GM23338 (cell line): Measurements from ENCODE around the gene RHOD. TPM values are rescaled to one million over a fixed set of nuclear protein-coding genes. Genes with fewer than 3 reads are reported as not detected.

Experiments used
- ATAC-seq: fragments of 200-7000 bp; cut with Tn5 transposase; 3 replicates; pipeline ENCODE4 v1.9.1; 2020
- DNase-seq: peaks from one replicate; pipeline ENCODE4 v3.0.0-alpha.2; 2015; ENCODE audit warnings: low spot score
- H2AFZ ChIP-seq: fragments of 200-600 bp; sonication (generic); 2 replicates; pipeline ENCODE4 v1.8.0; 2016; ENCODE audit warnings: antibody characterized with exemption, mild to moderate bottlenecking, moderate library complexity
- H3F3A ChIP-seq: fragments of 200-600 bp; sonication (generic); replicated peaks from 2 replicates; pipeline ENCODE4 v1.8.0; 2017; ENCODE audit warnings: antibody characterized with exemption, mixed run types, low read depth
- H3K27ac ChIP-seq: fragments of 200-600 bp; sonication (generic); 2 replicates; pipeline ENCODE4 v1.6.1; 2016; ENCODE audit warnings: low read depth
- H3K27me3 ChIP-seq: fragments of 200-600 bp; sonication (generic); 2 replicates; pipeline ENCODE4 v1.8.0; 2016; ENCODE audit warnings: mild to moderate bottlenecking, mixed run types, moderate library complexity; ENCODE audit not compliant: insufficient read depth
- H3K36me3 ChIP-seq: fragments of 200-600 bp; sonication (generic); 2 replicates; pipeline ENCODE4 v1.8.0; 2016; ENCODE audit warnings: mild to moderate bottlenecking; ENCODE audit not compliant: insufficient read depth
- H3K4me1 ChIP-seq: fragments of 200-600 bp; sonication (generic); 2 replicates; pipeline ENCODE4 v1.8.0; 2016; ENCODE audit warnings: mild to moderate bottlenecking, moderate library complexity; ENCODE audit not compliant: insufficient read depth
- H3K4me2 ChIP-seq: fragments of 200-600 bp; sonication (generic); 2 replicates; pipeline ENCODE4 v1.7.1; 2017; ENCODE audit warnings: mixed run types
- H3K4me3 ChIP-seq: fragments of 200-600 bp; sonication (generic); 2 replicates; pipeline ENCODE4 v1.6.1; 2016; ENCODE audit warnings: mixed run types
- H3K79me2 ChIP-seq: fragments of 200-600 bp; sonication (generic); replicated peaks from 2 replicates; pipeline ENCODE4 v1.8.0; 2017; ENCODE audit warnings: mild to moderate bottlenecking; ENCODE audit not compliant: insufficient read depth
- H3K9me2 ChIP-seq: fragments of 200-600 bp; sonication (generic); 2 replicates; pipeline ENCODE4 v1.8.0; 2017; ENCODE audit not compliant: insufficient read depth
- H4K20me1 ChIP-seq: fragments of 200-600 bp; sonication (generic); replicated peaks from 2 replicates; pipeline ENCODE4 v1.8.0; 2017; ENCODE audit warnings: mild to moderate bottlenecking; ENCODE audit not compliant: insufficient read depth
- H3K27ac Mint-ChIP-seq: 2 replicates; pipeline ENCODE4 v1.8.0; 2020; ENCODE audit warnings: inconsistent platforms, mild to moderate bottlenecking, moderate library complexity, mixed read lengths
- H3K27me3 Mint-ChIP-seq: 3 replicates; pipeline ENCODE4 v1.8.0; 2022; ENCODE audit warnings: low read depth, mild to moderate bottlenecking, moderate library complexity, mixed read lengths, inconsistent platforms; ENCODE audit not compliant: insufficient read depth, poor library complexity
- H3K36me3 Mint-ChIP-seq: 3 replicates; pipeline ENCODE4 v1.8.0; 2021; ENCODE audit warnings: low read depth, mild to moderate bottlenecking, inconsistent platforms, moderate library complexity, mixed read lengths
- H3K4me1 Mint-ChIP-seq: 3 replicates; pipeline ENCODE4 v1.8.0; 2020; ENCODE audit warnings: mild to moderate bottlenecking, inconsistent platforms, mixed read lengths
- H3K4me3 Mint-ChIP-seq: 3 replicates; pipeline ENCODE4 v1.8.0; 2021; ENCODE audit warnings: moderate library complexity, mild to moderate bottlenecking, inconsistent platforms, mixed read lengths
- H3K9me3 Mint-ChIP-seq: 3 replicates; pipeline ENCODE4 v1.8.0; 2020; ENCODE audit warnings: moderate library complexity, mild to moderate bottlenecking, inconsistent platforms, mixed read lengths
- CREB1 ChIP-seq: fragments of 250-450 bp; sonication (Bioruptor Pico); IDR thresholded peaks from 2 replicates; pipeline ENCODE4 v1.5.0; 2020; ENCODE audit warnings: low read depth, mild to moderate bottlenecking, moderate library complexity
- ETS1 ChIP-seq: IDR thresholded peaks from 2 replicates; pipeline ENCODE4 v1.6.1; 2016; ENCODE audit warnings: antibody characterized with exemption
- EZH2 ChIP-seq: fragments of 200-600 bp; sonication (generic); IDR thresholded peaks from one replicate; pipeline ENCODE4 v1.8.0; 2017; ENCODE audit warnings: antibody characterized with exemption, mild to moderate bottlenecking, low read depth; ENCODE audit not compliant: unreplicated experiment
- EZH2phosphoT487 ChIP-seq: fragments of 200-600 bp; sonication (generic); IDR thresholded peaks from one replicate; pipeline ENCODE4 v1.8.1; 2018; ENCODE audit warnings: antibody characterized with exemption; ENCODE audit not compliant: unreplicated experiment
- JUNB ChIP-seq: IDR thresholded peaks from one replicate; pipeline ENCODE4 v1.6.1; 2016; ENCODE audit warnings: antibody characterized with exemption; ENCODE audit not compliant: unreplicated experiment
- NANOG ChIP-seq: IDR thresholded peaks from 2 replicates; pipeline ENCODE4 v1.6.1; 2016; ENCODE audit warnings: antibody characterized with exemption, borderline replicate concordance
- POLR2AphosphoS5 ChIP-seq: IDR thresholded peaks from 2 replicates; pipeline ENCODE4 v1.6.1; 2016; ENCODE audit warnings: antibody characterized with exemption, low read depth
- REST ChIP-seq: IDR thresholded peaks from one replicate; pipeline ENCODE4 v1.6.1; 2018; ENCODE audit warnings: antibody characterized with exemption; ENCODE audit not compliant: unreplicated experiment
- STAT1 ChIP-seq: IDR thresholded peaks from one replicate; pipeline ENCODE4 v1.6.1; 2016; ENCODE audit warnings: antibody characterized with exemption; ENCODE audit not compliant: unreplicated experiment
- ZNF114 ChIP-seq: fragments of 250-450 bp; sonication (Bioruptor Pico); IDR thresholded peaks from 2 replicates; pipeline ENCODE4 v1.5.0; 2020; ENCODE audit warnings: mild to moderate bottlenecking, moderate library complexity
- ZNF331 ChIP-seq: fragments of 250-450 bp; sonication (Bioruptor Pico); IDR thresholded peaks from 2 replicates; pipeline ENCODE4 v1.5.0; 2020; ENCODE audit warnings: low read depth, mild to moderate bottlenecking, moderate library complexity
- polyA plus RNA-seq: library from polyadenylated mRNA; unstranded; fragments of >200 nt; fragmentation: Nextera tagmentation; extraction: Ambion mirVana; gene quantifications from 2 replicates; pipeline ENCODE4 v1.2.1, GENCODE V29; 2016
- total RNA-seq: library from RNA; depleted of rRNA; stranded (reverse); fragments of >200 nt; shearing (Covaris generic); gene quantifications from 2 replicates; pipeline ENCODE4 v1.2.3, GENCODE V29; 2014
- TF ChIP-seq, protein P1 (sequence below), 2 experiments: fragments of 200-600 bp in 1 of 2; sonication (generic) in 1 of 2; conservative IDR thresholded peaks; 2 replicates each; pipeline versions ENCODE4 v1.5.1 to v1.6.1; 2016 to 2017; ENCODE audit warnings: antibody characterized with exemption in 2 of 2, low read depth in 2 of 2, mild to moderate bottlenecking in 2 of 2, moderate library complexity in 1 of 2
- TF ChIP-seq, protein P2 (sequence below): fragments of 250-450 bp; sonication (Bioruptor Pico); IDR thresholded peaks from 2 replicates; pipeline ENCODE4 v1.5.0; 2020; ENCODE audit warnings: mild to moderate bottlenecking, moderate library complexity

RHOD gene
- total and polyA plus RNA-seq, 2 experiments from 2014 or later: 13.8 to 16.2 TPM

DNA sequence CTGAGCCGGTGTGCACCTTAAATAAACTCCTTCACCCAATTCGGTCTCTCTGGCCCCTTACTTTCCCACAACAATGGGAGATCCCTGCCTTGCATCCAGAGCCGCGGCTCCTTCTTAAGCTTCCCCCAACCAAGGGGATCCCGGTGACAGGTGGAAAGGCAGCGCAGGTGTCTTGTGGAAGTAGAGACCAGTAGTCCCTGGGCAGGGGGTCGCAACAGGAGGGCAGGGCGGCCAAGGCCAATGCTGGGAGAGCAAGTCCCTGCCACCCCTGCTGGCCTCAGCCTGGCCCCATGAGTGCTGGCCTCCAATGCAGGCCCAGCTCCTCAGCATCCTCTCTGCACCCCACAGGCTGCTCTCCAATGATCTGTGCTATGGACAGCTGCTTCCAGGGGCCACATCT, 41.6 kb upstream of the RHOD start:
- peaks cover 11% of the 10 kb centered on the region for H3K27me3 Mint-ChIP-seq
- no peaks in the 10 kb centered on the region for H3K79me2 ChIP-seq

More for the DNA sequence above, 41.6 kb upstream of the RHOD start:
- Mint-ChIP-seq H3K9me3 (peaks cover 3% of the 10 kb centered on the region; the same call in 1 of the 3 replicates), H3K27ac (no peak overlapping the region), H3K36me3 (peaks cover 6% of the 10 kb centered on the region; the same call in 2 of the 3 replicates), H3K4me1 (peaks cover 10% of the 10 kb centered on the region), H3K4me3 (no peak overlapping the region)
- H2AFZ ChIP-seq: no peak overlapping the region; the same call in 1 of the 2 replicates
- no peak for DNase-seq
- no peaks in the 10 kb centered on the region for H3K27me3 ChIP-seq
- H3K27ac ChIP-seq: no peak overlapping the region
- no peaks in the 10 kb centered on the region for H3K4me1 ChIP-seq
- H3F3A ChIP-seq: no peaks in the 10 kb centered on the region
- H3K4me3 ChIP-seq: no peak overlapping the region
- H3K4me2 ChIP-seq: no peak overlapping the region
- no peaks in the 10 kb centered on the region for H3K9me2 ChIP-seq
- no peaks in the 10 kb centered on the region for H4K20me1 ChIP-seq
- TF ChIP-seq ZNF114 (CRISPR knock-in tag) (no peak), EZH2 (no peak), ZNF331 (CRISPR knock-in tag) (no peak), CREB1 (CRISPR knock-in tag) (no peak), STAT1 (no peak), NANOG (no peak), EZH2phosphoT487 (no peak), REST (no peak), ETS1 (no peak), POLR2AphosphoS5 (no peak), JUNB (no peak)
- TF ChIP-seq, protein P1, sequence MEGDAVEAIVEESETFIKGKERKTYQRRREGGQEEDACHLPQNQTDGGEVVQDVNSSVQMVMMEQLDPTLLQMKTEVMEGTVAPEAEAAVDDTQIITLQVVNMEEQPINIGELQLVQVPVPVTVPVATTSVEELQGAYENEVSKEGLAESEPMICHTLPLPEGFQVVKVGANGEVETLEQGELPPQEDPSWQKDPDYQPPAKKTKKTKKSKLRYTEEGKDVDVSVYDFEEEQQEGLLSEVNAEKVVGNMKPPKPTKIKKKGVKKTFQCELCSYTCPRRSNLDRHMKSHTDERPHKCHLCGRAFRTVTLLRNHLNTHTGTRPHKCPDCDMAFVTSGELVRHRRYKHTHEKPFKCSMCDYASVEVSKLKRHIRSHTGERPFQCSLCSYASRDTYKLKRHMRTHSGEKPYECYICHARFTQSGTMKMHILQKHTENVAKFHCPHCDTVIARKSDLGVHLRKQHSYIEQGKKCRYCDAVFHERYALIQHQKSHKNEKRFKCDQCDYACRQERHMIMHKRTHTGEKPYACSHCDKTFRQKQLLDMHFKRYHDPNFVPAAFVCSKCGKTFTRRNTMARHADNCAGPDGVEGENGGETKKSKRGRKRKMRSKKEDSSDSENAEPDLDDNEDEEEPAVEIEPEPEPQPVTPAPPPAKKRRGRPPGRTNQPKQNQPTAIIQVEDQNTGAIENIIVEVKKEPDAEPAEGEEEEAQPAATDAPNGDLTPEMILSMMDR (conservative IDR thresholded peaks at IDR 0.05; ENCODE audit: low read depth in 2 of 2): no peak
- TF ChIP-seq, protein P2, sequence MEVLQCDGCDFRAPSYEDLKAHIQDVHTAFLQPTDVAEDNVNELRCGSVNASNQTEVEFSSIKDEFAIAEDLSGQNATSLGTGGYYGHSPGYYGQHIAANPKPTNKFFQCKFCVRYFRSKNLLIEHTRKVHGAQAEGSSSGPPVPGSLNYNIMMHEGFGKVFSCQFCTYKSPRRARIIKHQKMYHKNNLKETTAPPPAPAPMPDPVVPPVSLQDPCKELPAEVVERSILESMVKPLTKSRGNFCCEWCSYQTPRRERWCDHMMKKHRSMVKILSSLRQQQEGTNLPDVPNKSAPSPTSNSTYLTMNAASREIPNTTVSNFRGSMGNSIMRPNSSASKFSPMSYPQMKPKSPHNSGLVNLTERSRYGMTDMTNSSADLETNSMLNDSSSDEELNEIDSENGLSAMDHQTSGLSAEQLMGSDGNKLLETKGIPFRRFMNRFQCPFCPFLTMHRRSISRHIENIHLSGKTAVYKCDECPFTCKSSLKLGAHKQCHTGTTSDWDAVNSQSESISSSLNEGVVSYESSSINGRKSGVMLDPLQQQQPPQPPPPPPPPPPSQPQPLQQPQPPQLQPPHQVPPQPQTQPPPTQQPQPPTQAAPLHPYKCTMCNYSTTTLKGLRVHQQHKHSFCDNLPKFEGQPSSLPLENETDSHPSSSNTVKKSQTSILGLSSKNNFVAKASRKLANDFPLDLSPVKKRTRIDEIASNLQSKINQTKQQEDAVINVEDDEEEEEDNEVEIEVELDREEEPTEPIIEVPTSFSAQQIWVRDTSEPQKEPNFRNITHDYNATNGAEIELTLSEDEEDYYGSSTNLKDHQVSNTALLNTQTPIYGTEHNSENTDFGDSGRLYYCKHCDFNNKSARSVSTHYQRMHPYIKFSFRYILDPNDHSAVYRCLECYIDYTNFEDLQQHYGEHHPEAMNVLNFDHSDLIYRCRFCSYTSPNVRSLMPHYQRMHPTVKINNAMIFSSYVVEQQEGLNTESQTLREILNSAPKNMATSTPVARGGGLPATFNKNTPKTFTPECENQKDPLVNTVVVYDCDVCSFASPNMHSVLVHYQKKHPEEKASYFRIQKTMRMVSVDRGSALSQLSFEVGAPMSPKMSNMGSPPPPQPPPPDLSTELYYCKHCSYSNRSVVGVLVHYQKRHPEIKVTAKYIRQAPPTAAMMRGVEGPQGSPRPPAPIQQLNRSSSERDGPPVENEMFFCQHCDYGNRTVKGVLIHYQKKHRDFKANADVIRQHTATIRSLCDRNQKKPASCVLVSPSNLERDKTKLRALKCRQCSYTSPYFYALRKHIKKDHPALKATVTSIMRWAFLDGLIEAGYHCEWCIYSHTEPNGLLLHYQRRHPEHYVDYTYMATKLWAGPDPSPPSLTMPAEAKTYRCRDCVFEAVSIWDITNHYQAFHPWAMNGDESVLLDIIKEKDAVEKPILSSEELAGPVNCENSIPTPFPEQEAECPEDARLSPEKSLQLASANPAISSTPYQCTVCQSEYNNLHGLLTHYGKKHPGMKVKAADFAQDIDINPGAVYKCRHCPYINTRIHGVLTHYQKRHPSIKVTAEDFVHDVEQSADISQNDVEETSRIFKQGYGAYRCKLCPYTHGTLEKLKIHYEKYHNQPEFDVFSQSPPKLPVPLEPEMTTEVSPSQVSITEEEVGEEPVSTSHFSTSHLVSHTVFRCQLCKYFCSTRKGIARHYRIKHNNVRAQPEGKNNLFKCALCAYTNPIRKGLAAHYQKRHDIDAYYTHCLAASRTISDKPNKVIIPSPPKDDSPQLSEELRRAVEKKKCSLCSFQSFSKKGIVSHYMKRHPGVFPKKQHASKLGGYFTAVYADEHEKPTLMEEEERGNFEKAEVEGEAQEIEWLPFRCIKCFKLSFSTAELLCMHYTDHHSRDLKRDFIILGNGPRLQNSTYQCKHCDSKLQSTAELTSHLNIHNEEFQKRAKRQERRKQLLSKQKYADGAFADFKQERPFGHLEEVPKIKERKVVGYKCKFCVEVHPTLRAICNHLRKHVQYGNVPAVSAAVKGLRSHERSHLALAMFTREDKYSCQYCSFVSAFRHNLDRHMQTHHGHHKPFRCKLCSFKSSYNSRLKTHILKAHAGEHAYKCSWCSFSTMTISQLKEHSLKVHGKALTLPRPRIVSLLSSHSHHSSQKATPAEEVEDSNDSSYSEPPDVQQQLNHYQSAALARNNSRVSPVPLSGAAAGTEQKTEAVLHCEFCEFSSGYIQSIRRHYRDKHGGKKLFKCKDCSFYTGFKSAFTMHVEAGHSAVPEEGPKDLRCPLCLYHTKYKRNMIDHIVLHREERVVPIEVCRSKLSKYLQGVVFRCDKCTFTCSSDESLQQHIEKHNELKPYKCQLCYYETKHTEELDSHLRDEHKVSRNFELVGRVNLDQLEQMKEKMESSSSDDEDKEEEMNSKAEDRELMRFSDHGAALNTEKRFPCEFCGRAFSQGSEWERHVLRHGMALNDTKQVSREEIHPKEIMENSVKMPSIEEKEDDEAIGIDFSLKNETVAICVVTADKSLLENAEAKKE: no peak
- ATAC-seq: peak; percentile 39
- H3K36me3 ChIP-seq: no peaks in the 10 kb centered on the region
